ENCODE measurements around the gene PPP2R1B. TPM values are rescaled to one million over a fixed set of nuclear protein-coding genes. Genes with fewer than 3 reads are reported as not detected.
"Not testable (repeated sequence)": the region's sequence is repeated elsewhere in the genome, so short reads cannot be mapped to it uniquely, and the experiment has no call there.

PPP2R1B gene
- total and polyA plus RNA-seq, 2 donors: 10.5 to 15.4 TPM

GRCh38 chr11:111777094-111778046, 11.2 kb upstream of the PPP2R1B start:
- no peaks in the 10 kb centered on the region for H3K36me3 ChIP-seq (ENCODE audit: control insufficient read depth in 2 of 2, insufficient read depth in 2 of 2, low read length in 1 of 2)
- H3K27ac ChIP-seq (ENCODE audit: low read depth in 1 of 2, low read length in 1 of 2): no peak overlapping the region
- H3K4me3 ChIP-seq (ENCODE audit: low read length in 2 of 2): no peak overlapping the region
- no peaks in the 10 kb centered on the region for H3K9me3 ChIP-seq (ENCODE audit: control insufficient read depth in 2 of 2, insufficient read depth in 1 of 2, low read length in 1 of 2)
- no peaks in the 10 kb centered on the region for H3K27me3 ChIP-seq (ENCODE audit: control insufficient read depth in 2 of 2, insufficient read depth in 1 of 2, low read length in 1 of 2)
- DNase-seq (ENCODE audit: low read depth in 6 of 9, low spot score in 9 of 9): peak; percentile 27 to 81 (median 48)
- H3K4me1 ChIP-seq (ENCODE audit: control insufficient read depth in 2 of 2, insufficient read depth in 2 of 2, low read length in 2 of 2): no peaks in the 10 kb centered on the region
- 97% methylated on average over 4 of the region's 4 CpGs for WGBS

DNA sequence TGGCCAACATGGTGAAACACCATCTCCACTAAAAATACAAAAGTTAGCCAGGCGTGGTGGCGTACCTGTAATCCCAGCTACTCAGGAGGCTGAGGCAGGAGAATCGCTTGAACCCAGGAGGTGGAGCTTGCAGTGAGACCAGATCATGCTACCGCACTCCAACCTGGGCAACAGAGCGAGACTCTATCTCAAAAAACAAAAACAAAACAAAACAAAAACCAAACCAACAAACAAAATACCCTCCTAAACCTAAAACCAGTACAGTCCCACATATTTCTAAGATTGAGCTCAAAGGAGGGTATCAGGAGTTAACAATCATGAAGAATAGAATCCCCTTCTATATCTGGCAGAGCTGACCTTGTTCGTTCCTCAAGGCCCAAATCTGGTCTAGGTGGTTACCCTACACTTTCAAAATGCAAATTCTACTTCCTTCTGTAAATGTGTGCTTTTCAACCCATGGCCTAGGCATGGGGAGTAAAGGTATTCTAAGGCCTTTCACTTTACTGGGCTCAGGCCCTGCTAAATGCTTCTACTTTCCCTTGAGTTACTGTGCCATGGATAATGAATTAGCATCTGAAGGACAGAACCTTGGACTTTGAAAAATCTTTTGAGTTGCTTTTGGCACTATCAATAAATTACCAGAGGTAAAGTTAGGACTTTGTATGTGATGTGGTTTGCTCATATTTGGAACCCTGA, 10.4 kb upstream of the PPP2R1B start:
- Histone ChIP-seq H3K9me3 (ENCODE audit: control insufficient read depth in 2 of 2, insufficient read depth in 1 of 2, low read length in 1 of 2) (no peaks in the 10 kb centered on the region), H3K36me3 (ENCODE audit: control insufficient read depth in 2 of 2, insufficient read depth in 2 of 2, low read length in 1 of 2) (no peaks in the 10 kb centered on the region), H3K27ac (ENCODE audit: low read depth in 1 of 2, low read length in 1 of 2) (no peak overlapping the region), H3K4me1 (ENCODE audit: control insufficient read depth in 2 of 2, insufficient read depth in 2 of 2, low read length in 2 of 2) (no peaks in the 10 kb centered on the region), H3K27me3 (ENCODE audit: control insufficient read depth in 2 of 2, insufficient read depth in 1 of 2, low read length in 1 of 2) (no peaks in the 10 kb centered on the region), H3K4me3 (ENCODE audit: low read length in 2 of 2) (no peak overlapping the region)
- 93% methylated on average over 6 of the region's 6 CpGs for WGBS
- DNase-seq (ENCODE audit: low read depth in 6 of 9, low spot score in 9 of 9): no peak

DNA sequence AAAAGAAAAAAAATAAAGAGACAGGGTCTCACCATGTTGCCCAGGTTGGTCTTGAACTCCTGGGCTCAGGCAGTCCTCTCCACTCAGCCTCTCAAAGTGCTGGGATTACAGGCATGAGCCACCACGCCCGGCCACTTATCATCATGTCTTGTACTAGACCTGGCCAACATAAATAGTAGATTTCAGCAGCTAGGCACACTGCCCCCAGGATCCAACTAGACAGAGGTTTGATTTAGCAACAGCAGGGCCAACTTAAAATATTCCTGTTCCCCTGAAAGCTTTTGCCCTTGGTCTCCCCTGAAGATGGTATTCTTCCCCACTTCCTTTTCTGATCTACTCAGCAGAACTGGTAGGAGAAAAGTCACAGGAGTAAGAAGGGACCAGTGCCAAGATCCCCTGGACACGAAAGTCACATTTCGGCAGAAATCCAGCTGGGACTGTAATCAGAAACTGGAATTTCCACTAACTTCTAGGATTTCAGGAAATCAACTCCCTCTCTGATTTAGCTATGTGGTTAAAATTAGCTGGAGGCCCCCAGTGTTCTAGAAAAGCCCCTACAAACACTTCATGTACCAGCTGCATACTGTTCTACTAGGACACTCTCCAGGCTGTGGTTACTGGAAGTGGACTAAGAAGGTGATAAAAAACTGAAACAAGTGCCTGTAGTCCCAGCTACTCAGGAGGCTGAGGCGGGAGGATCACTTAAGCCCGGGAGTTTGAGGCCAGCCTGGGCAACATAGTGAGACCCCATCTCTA, 8.9 kb upstream of the PPP2R1B start:
- no peaks in the 10 kb centered on the region for H3K4me1 ChIP-seq (ENCODE audit: control insufficient read depth in 2 of 2, insufficient read depth in 2 of 2, low read length in 2 of 2)
- DNase-seq (ENCODE audit: low read depth in 6 of 9, low spot score in 9 of 9): peak in 1 of 9 donors; percentile 4
- no peaks in the 10 kb centered on the region for H3K36me3 ChIP-seq (ENCODE audit: control insufficient read depth in 2 of 2, insufficient read depth in 2 of 2, low read length in 1 of 2)
- 92% methylated on average over 6 of the region's 6 CpGs for WGBS
- no peaks in the 10 kb centered on the region for H3K9me3 ChIP-seq (ENCODE audit: control insufficient read depth in 2 of 2, insufficient read depth in 1 of 2, low read length in 1 of 2)
- no peaks in the 10 kb centered on the region for H3K27me3 ChIP-seq (ENCODE audit: control insufficient read depth in 2 of 2, insufficient read depth in 1 of 2, low read length in 1 of 2)
- no peak overlapping the region for H3K4me3 ChIP-seq (ENCODE audit: low read length in 2 of 2)
- no peak overlapping the region for H3K27ac ChIP-seq (ENCODE audit: low read depth in 1 of 2, low read length in 1 of 2)

GRCh38 chr11:111772535-111772934, 6.3 kb upstream of the PPP2R1B start:
- Histone ChIP-seq H3K36me3 (ENCODE audit: control insufficient read depth in 2 of 2, insufficient read depth in 2 of 2, low read length in 1 of 2) (no peaks in the 10 kb centered on the region), H3K4me1 (ENCODE audit: control insufficient read depth in 2 of 2, insufficient read depth in 2 of 2, low read length in 2 of 2) (no peaks in the 10 kb centered on the region), H3K4me3 (ENCODE audit: low read length in 2 of 2) (no peak overlapping the region), H3K27ac (ENCODE audit: low read depth in 1 of 2, low read length in 1 of 2) (no peak overlapping the region), H3K27me3 (ENCODE audit: control insufficient read depth in 2 of 2, insufficient read depth in 1 of 2, low read length in 1 of 2) (no peaks in the 10 kb centered on the region), H3K9me3 (ENCODE audit: control insufficient read depth in 2 of 2, insufficient read depth in 1 of 2, low read length in 1 of 2) (no peaks in the 10 kb centered on the region)
- WGBS: 95% methylated on average over 2 of the region's 2 CpGs
- DNase-seq (ENCODE audit: low read depth in 6 of 9, low spot score in 9 of 9): no peak

DNA sequence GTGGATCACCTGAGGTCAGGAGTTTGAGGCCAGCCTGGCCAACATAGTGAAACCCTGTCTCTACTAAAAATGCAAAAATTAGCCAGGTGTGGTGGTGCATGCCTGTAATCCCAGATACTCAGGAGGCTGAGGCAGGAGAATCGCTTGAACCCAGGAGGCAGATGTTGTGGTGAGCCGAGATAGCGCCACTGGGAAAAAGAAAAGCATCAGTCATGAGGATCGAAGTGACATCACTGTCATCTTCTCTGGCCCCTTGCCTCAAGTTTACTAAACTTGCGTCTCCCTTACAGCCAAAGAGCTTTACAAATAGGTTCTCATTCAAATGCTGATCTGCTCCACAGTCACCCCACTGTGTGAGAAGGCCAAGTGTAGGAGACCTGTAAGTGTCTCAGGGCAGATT, 5.0 kb upstream of the PPP2R1B start:
- WGBS: 97% methylated on average over 5 of the region's 5 CpGs
- DNase-seq (ENCODE audit: low read depth in 6 of 9, low spot score in 9 of 9); H3K27me3 ChIP-seq (ENCODE audit: control insufficient read depth in 2 of 2, insufficient read depth in 1 of 2, low read length in 1 of 2); H3K4me1 ChIP-seq (ENCODE audit: control insufficient read depth in 2 of 2, insufficient read depth in 2 of 2, low read length in 2 of 2); H3K36me3 ChIP-seq (ENCODE audit: control insufficient read depth in 2 of 2, insufficient read depth in 2 of 2, low read length in 1 of 2); H3K27ac ChIP-seq (ENCODE audit: low read depth in 1 of 2, low read length in 1 of 2); H3K9me3 ChIP-seq (ENCODE audit: control insufficient read depth in 2 of 2, insufficient read depth in 1 of 2, low read length in 1 of 2); H3K4me3 ChIP-seq (ENCODE audit: low read length in 2 of 2): not testable (repeated sequence)

DNA sequence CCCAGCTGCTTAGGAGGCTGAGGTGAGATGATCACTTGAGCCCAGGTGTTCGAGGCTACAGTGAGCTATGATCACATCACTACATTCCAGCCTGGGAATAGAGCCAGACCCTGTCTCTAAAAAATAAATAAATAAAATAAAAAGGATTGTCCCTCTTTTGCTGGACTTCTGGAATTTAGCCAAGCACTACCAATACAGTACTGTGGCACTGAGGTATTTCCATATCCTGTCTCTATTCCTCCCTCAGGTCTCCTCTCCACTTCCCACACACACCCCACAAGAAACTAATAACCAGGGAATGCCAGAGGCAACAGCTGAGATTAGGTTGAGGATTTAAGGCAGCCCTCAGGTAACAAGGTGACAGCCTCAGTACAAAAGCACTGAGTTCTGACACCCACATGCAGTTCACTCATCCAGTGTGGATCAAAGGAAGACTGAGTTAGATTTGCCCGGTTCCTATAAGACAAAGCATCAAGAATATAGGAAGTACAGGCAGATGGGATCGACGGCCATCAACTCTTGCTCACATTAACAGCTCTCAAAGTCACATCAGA, 4.5 kb upstream of the PPP2R1B start:
- Histone ChIP-seq H3K4me3 (ENCODE audit: low read length in 2 of 2) (no peak overlapping the region), H3K27ac (ENCODE audit: low read depth in 1 of 2, low read length in 1 of 2) (no peak overlapping the region), H3K36me3 (ENCODE audit: control insufficient read depth in 2 of 2, insufficient read depth in 2 of 2, low read length in 1 of 2) (no peaks in the 10 kb centered on the region), H3K4me1 (ENCODE audit: control insufficient read depth in 2 of 2, insufficient read depth in 2 of 2, low read length in 2 of 2) (peaks cover 6 to 8% of the 10 kb centered on the region in 2 donors), H3K9me3 (ENCODE audit: control insufficient read depth in 2 of 2, insufficient read depth in 1 of 2, low read length in 1 of 2) (no peaks in the 10 kb centered on the region), H3K27me3 (ENCODE audit: control insufficient read depth in 2 of 2, insufficient read depth in 1 of 2, low read length in 1 of 2) (no peaks in the 10 kb centered on the region)
- no peak for DNase-seq (ENCODE audit: low read depth in 6 of 9, low spot score in 9 of 9)
- 95% methylated on average over 4 of the region's 4 CpGs for WGBS

GRCh38 chr11:111766834-111767142, 599 bp upstream of the PPP2R1B start:
- H3K27ac ChIP-seq (ENCODE audit: low read depth in 1 of 2, low read length in 1 of 2): peak overlapping the region; percentile 75 to 84
- peaks cover 7 to 21% of the 10 kb centered on the region in 2 donors for H3K36me3 ChIP-seq (ENCODE audit: control insufficient read depth in 2 of 2, insufficient read depth in 2 of 2, low read length in 1 of 2)
- H3K4me3 ChIP-seq (ENCODE audit: low read length in 2 of 2): peak overlapping the region; percentile 96 to 98
- WGBS: 6% methylated on average over 7 of the region's 7 CpGs
- no peaks in the 10 kb centered on the region for H3K9me3 ChIP-seq (ENCODE audit: control insufficient read depth in 2 of 2, insufficient read depth in 1 of 2, low read length in 1 of 2)
- H3K4me1 ChIP-seq (ENCODE audit: control insufficient read depth in 2 of 2, insufficient read depth in 2 of 2, low read length in 2 of 2): peaks cover 9 to 11% of the 10 kb centered on the region in 2 donors
- DNase-seq (ENCODE audit: low read depth in 6 of 9, low spot score in 9 of 9): no peak
- no peaks in the 10 kb centered on the region for H3K27me3 ChIP-seq (ENCODE audit: control insufficient read depth in 2 of 2, insufficient read depth in 1 of 2, low read length in 1 of 2)

DNA sequence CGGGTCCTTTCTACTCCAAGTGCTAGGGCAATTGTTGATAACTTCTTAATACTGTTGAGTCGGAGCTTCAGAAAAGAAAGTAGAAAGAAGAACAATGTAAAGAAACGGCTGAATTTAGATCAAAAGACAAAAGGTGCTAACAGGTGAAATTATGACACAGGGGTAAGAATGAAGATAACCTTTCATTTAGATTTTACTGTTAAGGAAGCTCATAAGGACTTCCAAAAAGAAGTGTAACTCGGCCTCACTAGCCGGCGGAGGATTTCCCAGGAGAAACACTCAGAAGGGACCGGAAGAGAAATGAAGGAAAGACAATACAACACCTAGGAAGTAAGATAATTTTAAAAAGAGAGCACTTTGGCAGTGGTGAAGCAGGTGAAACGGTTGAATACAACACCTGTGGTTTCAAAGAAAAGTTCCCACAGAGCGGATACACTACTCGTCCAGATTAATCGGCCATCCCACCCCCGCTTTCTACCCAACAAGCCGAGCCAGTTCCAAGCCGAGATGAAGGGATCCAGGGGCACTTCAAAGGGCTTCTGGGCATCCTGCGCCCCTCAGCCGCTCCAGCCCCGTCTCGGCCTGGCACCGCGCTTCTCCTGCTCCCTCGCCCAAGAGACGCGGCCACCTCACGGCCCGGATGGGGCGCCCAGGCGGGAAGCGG, 737 bp downstream of the PPP2R1B start:
- peaks cover 9 to 11% of the 10 kb centered on the region in 2 donors for H3K4me1 ChIP-seq (ENCODE audit: control insufficient read depth in 2 of 2, insufficient read depth in 2 of 2, low read length in 2 of 2)
- DNase-seq (ENCODE audit: low read depth in 6 of 9, low spot score in 9 of 9): peak in 6 of 9 donors; percentile 7 to 41 (median 18)
- WGBS: 3% methylated on average over 28 of the region's 28 CpGs

More for the DNA sequence above, 737 bp downstream of the PPP2R1B start:
- Histone ChIP-seq H3K4me3 (ENCODE audit: low read length in 2 of 2) (peak overlapping the region; percentile 96 to 98), H3K27me3 (ENCODE audit: control insufficient read depth in 2 of 2, insufficient read depth in 1 of 2, low read length in 1 of 2) (no peaks in the 10 kb centered on the region), H3K36me3 (ENCODE audit: control insufficient read depth in 2 of 2, insufficient read depth in 2 of 2, low read length in 1 of 2) (peaks cover 21 to 30% of the 10 kb centered on the region in 2 donors), H3K27ac (ENCODE audit: low read depth in 1 of 2, low read length in 1 of 2) (peak overlapping the region; percentile 65 to 77), H3K9me3 (ENCODE audit: control insufficient read depth in 2 of 2, insufficient read depth in 1 of 2, low read length in 1 of 2) (no peaks in the 10 kb centered on the region)

Measured in thymus (tissue), 11 donors.